Psoas muscle (tissue), 8 donors: ENCODE measurements around the gene CPAMD8. TPM values are rescaled to one million over a fixed set of nuclear protein-coding genes. Genes with fewer than 3 reads are reported as not detected.

Experiments used
- ATAC-seq, 4 donors: fragments of 200-7000 bp; cut with Tn5 transposase; one replicate each; pipeline ENCODE4 v1.9.1; 2020; ENCODE audit warnings: moderate library complexity in 3 of 4, mild to moderate bottlenecking in 2 of 4
- DNase-seq, 2 donors: peaks; one replicate each; pipeline ENCODE4 v3.0.0-alpha.2; 2020
- H3K27ac ChIP-seq: fragments of 200-600 bp; one replicate; pipeline ENCODE4 v1.8.0; 2022
- H3K27me3 ChIP-seq, 3 donors: fragments of 200-600 bp in 1 of 3; one replicate each; pipeline versions ENCODE4 v1.6.1 to v1.8.0; 2013 to 2022; ENCODE audit warnings: low read length in 2 of 3, mild to moderate bottlenecking in 2 of 3, moderate library complexity in 1 of 3; ENCODE audit not compliant: insufficient read depth in 3 of 3
- H3K36me3 ChIP-seq, 2 donors: fragments of 200-600 bp in 1 of 2; one replicate each; pipeline versions ENCODE4 v1.6.1 to v1.8.0; 2013 to 2022; ENCODE audit warnings: low read depth in 1 of 2, mild to moderate bottlenecking in 1 of 2, moderate library complexity in 1 of 2; ENCODE audit not compliant: insufficient read depth in 1 of 2
- H3K4me1 ChIP-seq: fragments of 200-600 bp; one replicate; pipeline ENCODE4 v1.8.0; 2022
- H3K4me3 ChIP-seq: fragments of 200-600 bp; one replicate; pipeline ENCODE4 v1.8.0; 2022; ENCODE audit warnings: mild to moderate bottlenecking
- H3K9me3 ChIP-seq: fragments of 200-600 bp; one replicate; pipeline ENCODE4 v1.8.0; 2022
- WGBS, 3 donors: extraction: QIAGEN DNeasy Blood & Tissue Kit; methylation state at CpG; one replicate each; pipeline versions ENCODE4 v1.1.6 to v1.1.7; 2013; 5-methylcytosine and 5-hydroxymethylcytosine counted together
- intact Hi-C, 2 donors: fragments of 100-400 bp; cut with DNase I; formaldehyde crosslinking; loops; one replicate each; pipeline versions ENCODE4 v1.11.0 to v1.14.2; 2022
- polyA plus RNA-seq, 3 donors: library from polyadenylated mRNA; stranded (reverse); fragments of 200-250 nt; gene quantifications; one replicate each; pipeline ENCODE4 v1.2.3, GENCODE V29; 2013
- total RNA-seq, 4 donors: library from RNA; stranded (reverse); fragmentation: NEBNext Ultra II Directional in 2 of 4; extraction: Animal tissue kit (Norgen Biotek cat#: 25700) in 2 of 4; gene quantifications; one replicate each; pipeline versions ENCODE4 v1.2.1 to v1.2.4, GENCODE V29; 2021 to 2023
- TF ChIP-seq, protein P1 (sequence below): fragments of 200-600 bp; IDR thresholded peaks from one replicate; pipeline ENCODE4 v1.8.0; 2022; ENCODE audit warnings: antibody characterized with exemption
- donor health status: healthy with polysubstance abuse.
- donor health status: DM: no; HTN: no; CAD: no; lungs with moderate emphysema.
- donor health status: Bipolar disorder and iron deficiency.
- donor health status: healthy.
- donor health status: DM: yes; HTN: yes; CAD: no.
- donor health status: DM: no; HTN: no; CAD: no.
- donor health status: DM: no; HTN: no; CAD: no.
- donor health status: DM: yes; HTN: yes; CAD: no.

CPAMD8 gene
- total and polyA plus RNA-seq, 7 donors = 3.2 to 9.9 (median 8.2) TPM

DNA sequence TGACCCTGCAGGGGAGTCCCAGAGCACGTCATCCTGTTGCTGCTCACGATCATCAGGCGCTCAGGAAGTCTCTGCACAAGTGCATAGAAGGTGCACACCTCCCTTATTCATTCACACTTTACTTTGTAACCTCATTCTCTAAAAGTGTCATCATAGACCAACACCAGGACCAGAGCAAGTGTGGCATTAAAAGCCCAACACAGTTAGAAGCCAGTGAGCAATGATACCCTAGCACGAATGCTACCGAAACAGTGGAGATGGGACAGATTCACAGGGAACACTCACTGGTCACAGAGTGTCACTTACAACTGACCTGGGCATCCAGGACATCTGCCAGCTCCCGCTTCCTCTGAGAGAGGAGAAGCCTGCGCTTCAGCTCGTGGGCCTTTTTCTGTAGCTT is 31.6 kb upstream of the CPAMD8 start:
- WGBS, 3 donors = 97 to 99% (median 97%) methylated on average over 8 of the region's 8 CpGs
- Histone ChIP-seq H3K4me1 (no peaks in the 10 kb centered on the region), H3K36me3 (peaks cover 0 to 45% of the 10 kb centered on the region in 2 donors), H3K27ac (no peak overlapping the region), H3K9me3 (peaks cover 9% of the 10 kb centered on the region), H3K27me3 (no peaks in the 10 kb centered on the region), H3K4me3 (no peak overlapping the region)
- no peak for DNase-seq
- TF ChIP-seq, protein P1, sequence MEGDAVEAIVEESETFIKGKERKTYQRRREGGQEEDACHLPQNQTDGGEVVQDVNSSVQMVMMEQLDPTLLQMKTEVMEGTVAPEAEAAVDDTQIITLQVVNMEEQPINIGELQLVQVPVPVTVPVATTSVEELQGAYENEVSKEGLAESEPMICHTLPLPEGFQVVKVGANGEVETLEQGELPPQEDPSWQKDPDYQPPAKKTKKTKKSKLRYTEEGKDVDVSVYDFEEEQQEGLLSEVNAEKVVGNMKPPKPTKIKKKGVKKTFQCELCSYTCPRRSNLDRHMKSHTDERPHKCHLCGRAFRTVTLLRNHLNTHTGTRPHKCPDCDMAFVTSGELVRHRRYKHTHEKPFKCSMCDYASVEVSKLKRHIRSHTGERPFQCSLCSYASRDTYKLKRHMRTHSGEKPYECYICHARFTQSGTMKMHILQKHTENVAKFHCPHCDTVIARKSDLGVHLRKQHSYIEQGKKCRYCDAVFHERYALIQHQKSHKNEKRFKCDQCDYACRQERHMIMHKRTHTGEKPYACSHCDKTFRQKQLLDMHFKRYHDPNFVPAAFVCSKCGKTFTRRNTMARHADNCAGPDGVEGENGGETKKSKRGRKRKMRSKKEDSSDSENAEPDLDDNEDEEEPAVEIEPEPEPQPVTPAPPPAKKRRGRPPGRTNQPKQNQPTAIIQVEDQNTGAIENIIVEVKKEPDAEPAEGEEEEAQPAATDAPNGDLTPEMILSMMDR = no peak
- intact Hi-C loops = loop anchor here in 1 of 2 donors (10.0 kb wide), 1 partner anchor 343 kb away; the partner anchor contains the start of gene NWD1
- no peak for ATAC-seq

DNA sequence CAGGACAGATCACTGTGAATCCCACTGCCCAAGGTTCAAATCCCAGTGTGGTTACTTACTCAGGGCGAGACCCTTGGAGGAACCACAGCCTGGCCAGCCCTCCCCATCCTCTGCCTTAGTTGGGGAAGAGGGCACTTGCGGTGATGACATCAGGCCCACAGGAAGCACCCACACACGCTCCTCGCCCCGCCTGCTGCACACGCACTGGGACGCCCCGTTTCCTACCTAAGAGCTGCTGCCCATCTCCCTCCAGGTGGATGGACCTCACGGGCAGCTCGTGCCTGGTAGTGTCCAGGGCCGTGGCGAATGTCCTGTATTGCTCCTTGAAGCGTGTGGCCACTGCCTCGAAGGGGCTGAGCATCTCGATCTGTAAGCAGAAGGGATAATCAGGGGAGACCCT is 29.0 kb upstream of the CPAMD8 start:
- H3K4me3 ChIP-seq = no peak overlapping the region
- intact Hi-C loops = loop anchor here in 1 of 2 donors (10.0 kb wide), 1 partner anchor 341 kb away; the partner anchor contains the start of gene NWD1
- no peaks in the 10 kb centered on the region for H3K4me1 ChIP-seq
- ATAC-seq (no peak), DNase-seq (no peak)
- H3K9me3 ChIP-seq = peaks cover 9% of the 10 kb centered on the region
- whole genome bisulfite sequencing, 3 donors = 91 to 95% (median 94%) methylated on average over 15 of the region's 15 CpGs
- TF ChIP-seq, protein P1 = no peak
- no peaks in the 10 kb centered on the region for H3K27me3 ChIP-seq
- H3K36me3 ChIP-seq = peaks cover 0 to 52% of the 10 kb centered on the region in 2 donors
- no peak overlapping the region for H3K27ac ChIP-seq

DNA sequence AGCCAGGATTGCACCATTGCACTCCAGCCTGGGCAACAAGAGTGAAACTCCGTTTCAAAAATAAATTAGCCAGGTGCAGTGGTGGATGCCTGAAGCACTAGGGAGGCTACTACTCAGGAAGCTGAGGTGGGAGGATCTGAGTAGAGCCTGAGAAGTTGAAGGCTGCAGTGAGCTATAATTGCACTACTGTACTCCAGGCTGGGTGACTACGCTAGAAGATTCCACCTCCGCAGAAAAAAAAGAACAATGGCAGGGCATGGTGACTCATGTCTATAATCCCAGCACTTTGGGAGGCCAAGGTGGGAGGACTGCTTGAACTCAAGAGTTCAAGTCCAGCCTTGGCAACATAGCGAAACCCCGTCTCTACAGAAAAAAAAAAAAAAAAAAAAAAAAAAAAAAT is 28.1 kb upstream of the CPAMD8 start:
- intact Hi-C loops = loop anchor here in 1 of 2 donors (5.0 to 10.0 kb wide), 2 partner anchors 282 to 340 kb away; partner anchors contain the start of gene NWD1

DNA sequence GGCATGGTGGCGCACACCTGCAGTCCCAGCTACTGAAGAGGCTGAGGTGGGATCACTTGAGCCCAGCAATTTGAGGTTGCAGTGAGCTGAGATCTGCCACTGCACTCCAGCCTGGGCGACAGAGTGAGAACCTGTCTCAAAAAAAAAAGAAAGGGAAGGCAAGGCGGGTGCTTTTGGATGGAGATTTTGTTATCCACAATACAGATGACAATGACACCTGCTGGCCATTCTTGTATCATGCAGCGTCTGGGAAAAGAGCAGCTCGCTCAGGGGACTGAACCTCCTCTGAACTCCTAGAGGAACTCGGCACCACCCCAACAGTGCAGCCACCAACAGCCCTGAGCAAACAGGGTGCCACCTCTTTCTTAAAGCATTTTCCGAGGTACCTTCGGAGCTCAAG is 25.8 kb upstream of the CPAMD8 start:
- Histone ChIP-seq H3K9me3 (no peaks in the 10 kb centered on the region), H3K36me3 (peaks cover 0 to 49% of the 10 kb centered on the region in 2 donors), H3K4me3 (no peak overlapping the region), H3K27me3 (no peaks in the 10 kb centered on the region), H3K4me1 (no peaks in the 10 kb centered on the region), H3K27ac (no peak overlapping the region)
- intact Hi-C loops = loop anchor here (1.0 to 10.0 kb wide), 3 partner anchors 280 to 338 kb away; partner anchors contain the start of gene NWD1 (in 1 of the 2)
- TF ChIP-seq, protein P1 = peak; percentile 58
- 64 to 67% (median 66%) methylated on average over 8 of the region's 8 CpGs for WGBS, 3 donors
- ATAC-seq (peak in 2 of 4 donors; percentile 28 to 41), DNase-seq (no peak)

More for the DNA sequence above, 28.1 kb upstream of the CPAMD8 start:
- Histone ChIP-seq H3K27ac (no peak overlapping the region), H3K36me3 (peaks cover 0 to 59% of the 10 kb centered on the region in 2 donors), H3K4me1 (no peaks in the 10 kb centered on the region), H3K27me3 (no peaks in the 10 kb centered on the region), H3K4me3 (no peak overlapping the region), H3K9me3 (peaks cover 9% of the 10 kb centered on the region)
- TF ChIP-seq, protein P1 = no peak
- ATAC-seq = no peak
- DNase-seq = no peak
- WGBS, 3 donors = 91 to 99% (median 95%) methylated on average over 5 of the region's 5 CpGs
